ENCODE data around the gene CFAP20. TPM values are rescaled to one million over a fixed set of nuclear protein-coding genes. Genes with fewer than 3 reads are reported as not detected.

CFAP20 gene
- total and polyA plus RNA-seq, 7 experiments from 2014 or later, result 28.2 to 165 (median 39.1) TPM

DNA sequence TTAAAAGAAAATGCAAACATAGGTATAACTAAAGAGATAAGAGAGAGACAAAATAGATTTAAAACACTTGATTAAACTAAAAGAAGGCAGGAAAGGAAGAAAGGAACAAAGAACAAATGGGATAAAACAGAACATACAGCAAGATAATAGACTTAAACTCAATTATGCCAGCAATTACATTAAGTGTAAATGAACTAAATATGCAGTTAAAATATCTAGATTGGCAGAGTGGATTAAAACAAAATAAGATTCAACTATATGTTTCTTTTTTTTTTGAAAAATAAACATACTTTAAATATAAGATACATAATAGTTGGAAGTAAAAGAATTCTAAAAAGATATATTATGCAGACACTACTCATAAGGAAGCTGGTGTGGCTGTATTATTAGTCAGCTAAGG is 9.7 kb upstream of the CFAP20 start:
- H3K4me1 ChIP-seq (ENCODE audit: control insufficient read depth in 2 of 2, insufficient read depth in 2 of 2, low read length in 2 of 2), result no peaks in the 10 kb centered on the region
- peaks cover 0 to 3% (median 0%) of the 10 kb centered on the region in 3 experiments for H3K9me3 ChIP-seq (ENCODE audit: control insufficient read depth in 2 of 3, low read length in 3 of 3)
- Mint-ChIP-seq H3K4me1 (peaks cover 0 to 2% (median 0%) of the 10 kb centered on the region in 7 donors), H3K27me3 (peaks cover 0 to 2% (median 0%) of the 10 kb centered on the region in 5 donors), H3K9me3 (peaks cover 2 to 16% (median 8%) of the 10 kb centered on the region in 11 donors), H3K27ac (no peak overlapping the region), H3K36me3 (peaks cover 16 to 48% (median 41%) of the 10 kb centered on the region in 5 donors), H3K4me3 (no peak overlapping the region)
- H3K4me3 ChIP-seq (ENCODE audit: low read length), result no peak overlapping the region
- H3K36me3 ChIP-seq (ENCODE audit: control insufficient read depth in 2 of 3, insufficient read depth in 3 of 3, low read length in 3 of 3), result peaks cover 0 to 3% (median 0%) of the 10 kb centered on the region in 3 experiments
- ChIA-PET POLR2A (no interaction called here), CTCF (no interaction called here)
- intact Hi-C loops (cut with micrococcal nuclease), result no loop called here
- no peaks in the 10 kb centered on the region for H3K27me3 ChIP-seq (ENCODE audit: control insufficient read depth in 2 of 2, insufficient read depth in 2 of 2, low read length in 2 of 2)
- no peak overlapping the region for H3K27ac ChIP-seq (ENCODE audit: low read depth, low read length)
- ATAC-seq, result no peak
- no peak for DNase-seq

DNA sequence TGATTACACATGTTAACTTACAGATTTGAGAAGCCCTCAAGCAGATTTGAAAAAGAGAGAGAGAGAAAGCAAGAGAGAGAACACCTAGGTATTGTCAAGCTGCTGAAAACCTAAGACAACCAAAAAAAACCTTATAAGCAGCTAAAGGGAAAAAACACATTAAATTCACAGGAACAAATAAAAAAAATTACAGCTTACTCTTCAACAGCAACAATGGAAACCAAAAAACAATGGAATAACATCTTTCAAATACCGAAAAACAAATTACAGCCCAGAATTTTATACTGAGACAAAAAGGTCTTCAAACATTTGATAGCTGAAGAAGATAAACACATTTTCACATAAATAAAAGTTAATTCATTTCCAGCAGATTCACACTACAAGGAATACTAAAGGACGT is 8.4 kb upstream of the CFAP20 start:
- ATAC-seq (no peak), DNase-seq (no peak)
- no peak overlapping the region for H3K27ac ChIP-seq (ENCODE audit: low read depth, low read length)
- H3K27me3 ChIP-seq (ENCODE audit: control insufficient read depth in 2 of 2, insufficient read depth in 2 of 2, low read length in 2 of 2), result no peaks in the 10 kb centered on the region
- POLR2A ChIA-PET, result no interaction called here
- CTCF ChIA-PET, result no interaction called here
- intact Hi-C loops (cut with micrococcal nuclease), result no loop called here
- peaks cover 2 to 16% (median 8%) of the 10 kb centered on the region in 11 donors for H3K9me3 Mint-ChIP-seq
- H3K4me1 Mint-ChIP-seq, result peaks cover 0 to 2% (median 0%) of the 10 kb centered on the region in 7 donors
- peaks cover 0 to 3% (median 0%) of the 10 kb centered on the region in 3 experiments for H3K36me3 ChIP-seq (ENCODE audit: control insufficient read depth in 2 of 3, insufficient read depth in 3 of 3, low read length in 3 of 3)
- no peak overlapping the region for H3K4me3 Mint-ChIP-seq
- peaks cover 0 to 2% (median 0%) of the 10 kb centered on the region in 5 donors for H3K27me3 Mint-ChIP-seq
- no peak overlapping the region for H3K27ac Mint-ChIP-seq
- no peak overlapping the region for H3K4me3 ChIP-seq (ENCODE audit: low read length)
- H3K36me3 Mint-ChIP-seq, result peaks cover 12 to 41% (median 37%) of the 10 kb centered on the region in 5 donors
- H3K9me3 ChIP-seq (ENCODE audit: control insufficient read depth in 2 of 3, low read length in 3 of 3), result peaks cover 0 to 3% (median 0%) of the 10 kb centered on the region in 3 experiments
- H3K4me1 ChIP-seq (ENCODE audit: control insufficient read depth in 2 of 2, insufficient read depth in 2 of 2, low read length in 2 of 2), result no peaks in the 10 kb centered on the region

GRCh38 chr16:58128711-58129096 is 477 bp downstream of the CFAP20 start:
- no peaks in the 10 kb centered on the region for H3K27me3 Mint-ChIP-seq
- POLR2A ChIA-PET, result interaction anchor here (0.8 to 2.0 kb wide), 3 partner anchors 49 to 393 kb away, joined by 4 to 6 read pairs (median 5); partner anchors contain the start of gene KATNB1
- H3K4me1 ChIP-seq (ENCODE audit: control insufficient read depth in 2 of 2, insufficient read depth in 2 of 2, low read length in 2 of 2), result peaks cover 21 to 29% of the 10 kb centered on the region in 2 donors
- peak overlapping the region; percentile 99 for H3K4me3 ChIP-seq (ENCODE audit: low read length)
- H3K27ac Mint-ChIP-seq, result peak overlapping the region; percentile 80 to 98 (median 94)
- no peak for ATAC-seq
- DNase-seq, result peak in 1 of 9 donors; percentile 29
- intact Hi-C loops (cut with micrococcal nuclease), result loop anchor here (1.0 to 10.0 kb wide), 22 partner anchors 70 to 1520 kb away; partner anchors contain the start of genes CSNK2A2 (in 2 of the 2), GINS3 (in 2 of the 2), GOT2 (in 2 of the 2) and KATNB1 (in 2 of the 2)
- peak overlapping the region; percentile 89 to 96 (median 92) for H3K4me3 Mint-ChIP-seq
- peaks cover 0 to 4% (median 0%) of the 10 kb centered on the region in 11 donors for H3K9me3 Mint-ChIP-seq
- H3K36me3 Mint-ChIP-seq, result peaks cover 0 to 6% (median 0%) of the 10 kb centered on the region in 5 donors
- H3K9me3 ChIP-seq (ENCODE audit: control insufficient read depth in 2 of 3, low read length in 3 of 3), result no peaks in the 10 kb centered on the region
- peak overlapping the region; percentile 90 for H3K27ac ChIP-seq (ENCODE audit: low read depth, low read length)
- peaks cover 34 to 53% (median 51%) of the 10 kb centered on the region in 7 donors for H3K4me1 Mint-ChIP-seq
- CTCF ChIA-PET, result interaction anchor here (0.9 to 1.8 kb wide), 4 partner anchors 48 to 627 kb away, joined by 3 to 4 read pairs (median 4); no protein-coding TSS in a partner anchor
- no peaks in the 10 kb centered on the region for H3K27me3 ChIP-seq (ENCODE audit: control insufficient read depth in 2 of 2, insufficient read depth in 2 of 2, low read length in 2 of 2)
- H3K36me3 ChIP-seq (ENCODE audit: control insufficient read depth in 2 of 3, insufficient read depth in 3 of 3, low read length in 3 of 3), result peaks cover 0 to 3% (median 0%) of the 10 kb centered on the region in 3 experiments

DNA sequence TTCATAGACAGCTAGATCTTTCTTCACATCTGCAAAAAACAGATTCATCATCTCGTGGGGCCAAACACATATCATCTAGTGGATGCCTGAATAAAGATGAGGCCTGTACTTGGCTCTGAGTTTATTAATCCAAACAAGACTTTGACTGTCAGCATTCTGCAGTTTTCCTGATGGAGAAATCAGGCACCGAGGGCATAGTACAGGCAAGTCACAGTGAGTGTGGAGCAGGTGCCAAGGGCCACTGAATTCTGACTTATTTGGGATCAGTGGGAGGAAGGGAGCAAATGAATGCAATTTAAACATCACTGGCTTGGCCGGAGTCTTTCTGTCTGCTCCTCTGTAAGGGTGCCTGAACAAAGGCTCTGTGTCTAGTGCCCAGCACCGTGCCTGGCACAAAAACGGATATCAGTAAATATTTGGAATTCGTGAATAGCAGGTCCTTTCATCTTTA is 975 bp downstream of the CFAP20 start:
- Histone ChIP-seq H3K9me3 (ENCODE audit: control insufficient read depth in 2 of 3, low read length in 3 of 3) (no peaks in the 10 kb centered on the region), H3K4me3 (ENCODE audit: low read length) (peak overlapping the region; percentile 52), H3K36me3 (ENCODE audit: control insufficient read depth in 2 of 3, insufficient read depth in 3 of 3, low read length in 3 of 3) (peaks cover 0 to 3% (median 0%) of the 10 kb centered on the region in 3 experiments), H3K4me1 (ENCODE audit: control insufficient read depth in 2 of 2, insufficient read depth in 2 of 2, low read length in 2 of 2) (peaks cover 21 to 29% of the 10 kb centered on the region in 2 donors), H3K27me3 (ENCODE audit: control insufficient read depth in 2 of 2, insufficient read depth in 2 of 2, low read length in 2 of 2) (no peaks in the 10 kb centered on the region), H3K27ac (ENCODE audit: low read depth, low read length) (peak overlapping the region; percentile 90)
- CTCF ChIA-PET, result interaction anchor here (0.6 kb wide), 1 partner anchor 102 kb away, joined by 3 read pairs; the partner anchor contains the start of gene MMP15
- peak overlapping the region; percentile 89 to 96 (median 92) for H3K4me3 Mint-ChIP-seq
- H3K4me1 Mint-ChIP-seq, result peaks cover 35 to 55% (median 54%) of the 10 kb centered on the region in 7 donors
- peak overlapping the region; percentile 80 to 98 (median 94) for H3K27ac Mint-ChIP-seq
- intact Hi-C loops (cut with micrococcal nuclease), result loop anchor here (2.0 to 10.0 kb wide), 10 partner anchors 109 to 1519 kb away; partner anchors contain the start of genes ARL2BP (in 1 of the 2), CIAPIN1 (in 1 of the 2), COQ9 (in 1 of the 2) and GOT2 (in 1 of the 2)
- no peak for ATAC-seq
- peaks cover 0 to 6% (median 0%) of the 10 kb centered on the region in 5 donors for H3K36me3 Mint-ChIP-seq
- DNase-seq, result peak in 3 of 9 donors; percentile 15 to 31 (median 23)
- H3K9me3 Mint-ChIP-seq, result peaks cover 0 to 4% (median 0%) of the 10 kb centered on the region in 11 donors
- POLR2A ChIA-PET, result interaction anchor here (2.0 kb wide), 1 partner anchor 69 kb away, joined by 5 read pairs; no protein-coding TSS in a partner anchor
- H3K27me3 Mint-ChIP-seq, result no peaks in the 10 kb centered on the region

- Histone ChIP-seq H3K36me3 (ENCODE audit: control insufficient read depth in 2 of 3, insufficient read depth in 3 of 3, low read length in 3 of 3) (peaks cover 0 to 3% (median 0%) of the 10 kb centered on the region in 3 experiments), H3K27ac (ENCODE audit: low read depth, low read length) (peak overlapping the region; percentile 90), H3K4me1 (ENCODE audit: control insufficient read depth in 2 of 2, insufficient read depth in 2 of 2, low read length in 2 of 2) (peaks cover 21 to 29% of the 10 kb centered on the region in 2 donors), H3K27me3 (ENCODE audit: control insufficient read depth in 2 of 2, insufficient read depth in 2 of 2, low read length in 2 of 2) (no peaks in the 10 kb centered on the region), H3K9me3 (ENCODE audit: control insufficient read depth in 2 of 3, low read length in 3 of 3) (no peaks in the 10 kb centered on the region), H3K4me3 (ENCODE audit: low read length) (peak overlapping the region; percentile 52)
- intact Hi-C loops (cut with micrococcal nuclease), result loop anchor here (2.0 to 10.0 kb wide), 11 partner anchors 110 to 1519 kb away; partner anchors contain the start of genes ARL2BP (in 1 of the 2), CIAPIN1 (in 1 of the 2), COQ9 (in 1 of the 2) and GOT2 (in 1 of the 2)
- Mint-ChIP-seq H3K27ac (peak overlapping the region; percentile 80 to 98 (median 94)), H3K4me3 (peak overlapping the region; percentile 89 to 96 (median 92)), H3K36me3 (peaks cover 0 to 6% (median 0%) of the 10 kb centered on the region in 5 donors), H3K4me1 (peaks cover 37 to 58% (median 56%) of the 10 kb centered on the region in 7 donors), H3K27me3 (no peaks in the 10 kb centered on the region), H3K9me3 (peaks cover 0 to 4% (median 0%) of the 10 kb centered on the region in 11 donors)
- ChIA-PET POLR2A (interaction anchor here (0.8 kb wide), 1 partner anchor 9 kb away, joined by 3 read pairs; no protein-coding TSS in a partner anchor), CTCF (interaction anchor here (0.6 to 1.2 kb wide), 3 partner anchors 14 to 102 kb away, joined by 3 to 4 read pairs (median 3); partner anchors contain the start of gene MMP15)
- ATAC-seq (no peak), DNase-seq (peak in 1 of 9 donors; percentile 14)
Measured at GRCh38 chr16:58127634-58128033, 1.5 kb downstream of the CFAP20 start.

DNA sequence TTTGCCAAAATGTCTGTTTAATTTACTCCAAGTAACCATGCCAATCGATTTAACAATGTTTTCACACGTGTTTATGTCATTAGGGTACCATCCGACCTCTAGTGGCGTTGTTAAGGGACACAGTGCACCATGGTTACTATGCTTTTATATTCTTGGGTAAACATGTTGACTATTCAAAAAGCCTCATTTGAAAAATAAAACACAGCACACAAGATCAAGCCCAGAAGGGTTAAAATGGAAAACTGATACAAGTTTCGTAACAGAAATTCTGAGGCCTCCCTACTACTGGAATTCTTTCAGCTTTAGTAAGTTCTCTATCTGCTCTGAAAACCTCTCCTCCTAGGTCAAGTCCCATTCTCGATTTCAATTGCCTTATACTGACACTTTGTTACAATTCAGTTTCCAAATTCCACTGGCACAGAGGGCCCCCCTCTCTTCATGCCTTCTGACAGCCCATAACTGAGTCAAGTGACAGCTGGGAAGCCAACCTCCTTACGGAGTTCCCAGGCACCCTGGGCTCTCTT is 2.1 kb downstream of the CFAP20 start:
- intact Hi-C loops (cut with micrococcal nuclease), result loop anchor here (2.0 to 10.0 kb wide), 6 partner anchors 110 to 825 kb away; partner anchors contain the start of genes NDRG4 (in 1 of the 2) and SETD6 (in 1 of the 2)
- peak in 7 of 9 donors; percentile 53 to 83 (median 71) for DNase-seq
- no peaks in the 10 kb centered on the region for H3K27me3 Mint-ChIP-seq
- Histone ChIP-seq H3K27ac (ENCODE audit: low read depth, low read length) (peak overlapping the region; percentile 90), H3K4me3 (ENCODE audit: low read length) (peak overlapping the region; percentile 52), H3K9me3 (ENCODE audit: control insufficient read depth in 2 of 3, low read length in 3 of 3) (no peaks in the 10 kb centered on the region), H3K27me3 (ENCODE audit: control insufficient read depth in 2 of 2, insufficient read depth in 2 of 2, low read length in 2 of 2) (no peaks in the 10 kb centered on the region), H3K36me3 (ENCODE audit: control insufficient read depth in 2 of 3, insufficient read depth in 3 of 3, low read length in 3 of 3) (peaks cover 0 to 3% (median 0%) of the 10 kb centered on the region in 3 experiments), H3K4me1 (ENCODE audit: control insufficient read depth in 2 of 2, insufficient read depth in 2 of 2, low read length in 2 of 2) (peaks cover 21 to 29% of the 10 kb centered on the region in 2 donors)
- H3K27ac Mint-ChIP-seq, result peak overlapping the region; percentile 80 to 98 (median 94)
- ChIA-PET CTCF (interaction anchor here (1.0 to 1.2 kb wide), 2 partner anchors 15 to 29 kb away, joined by 3 to 4 read pairs; no protein-coding TSS in a partner anchor), POLR2A (interaction anchor here (0.8 kb wide), 1 partner anchor 10 kb away, joined by 3 read pairs; no protein-coding TSS in a partner anchor)
- peaks cover 0 to 4% (median 0%) of the 10 kb centered on the region in 11 donors for H3K9me3 Mint-ChIP-seq
- H3K36me3 Mint-ChIP-seq, result peaks cover 0 to 6% (median 0%) of the 10 kb centered on the region in 5 donors
- peak; percentile 58 for ATAC-seq
- H3K4me1 Mint-ChIP-seq, result peaks cover 41 to 62% (median 59%) of the 10 kb centered on the region in 7 donors
- H3K4me3 Mint-ChIP-seq, result peak overlapping the region; percentile 89 to 96 (median 92)
